Lower leg skin (tissue), 4 donors: ENCODE results near the gene C1orf198. TPM values are rescaled to one million over a fixed set of nuclear protein-coding genes. Genes with fewer than 3 reads are reported as not detected.

Experiments
- DNase-seq, 2 donors: peaks; one replicate each; pipeline ENCODE4 v3.0.0-alpha.2; 2019; ENCODE audit warnings: low spot score in 2 of 2
- H3K4me3 ChIP-seq: fragments of 200-600 bp; sonication (generic); 2 replicates; pipeline ENCODE4 v1.5.1; 2017; ENCODE audit warnings: mild to moderate bottlenecking, low read depth; ENCODE audit not compliant: poor library complexity, severe bottlenecking
- CTCF ChIP-seq, 3 donors: fragments of 450-650 bp; IDR thresholded peaks; one replicate each; pipeline ENCODE4 v1.5.1; 2016; ENCODE audit warnings: antibody characterized with exemption in 3 of 3, mild to moderate bottlenecking in 3 of 3, moderate library complexity in 2 of 3
- POLR2A ChIP-seq, 2 donors: fragments of 450-650 bp; IDR thresholded peaks; one replicate each; pipeline ENCODE4 v1.6.1; 2016 to 2017; ENCODE audit warnings: antibody characterized with exemption in 2 of 2, mild to moderate bottlenecking in 1 of 2, moderate library complexity in 1 of 2
- WGBS, 2 donors: methylation state at CpG; one replicate each; pipeline ENCODE4 v1.1.5; 2018; 5-methylcytosine and 5-hydroxymethylcytosine counted together
- intact Hi-C: fragments of 100-400 bp; cut with DNase I; formaldehyde crosslinking; loops from one replicate; pipeline ENCODE4 v1.15.0; 2023; ENCODE audit warnings: low total_unique reads
- total RNA-seq, 4 donors: library from RNA; depleted of rRNA; stranded (reverse); fragments of >200 nt; gene quantifications; one replicate each; pipeline ENCODE4 v1.1.0, GENCODE V29; 2016

Gene C1orf198
- total RNA-seq, 4 donors from 2014 or later = 71.1 to 80.1 (median 73.3) TPM

DNA sequence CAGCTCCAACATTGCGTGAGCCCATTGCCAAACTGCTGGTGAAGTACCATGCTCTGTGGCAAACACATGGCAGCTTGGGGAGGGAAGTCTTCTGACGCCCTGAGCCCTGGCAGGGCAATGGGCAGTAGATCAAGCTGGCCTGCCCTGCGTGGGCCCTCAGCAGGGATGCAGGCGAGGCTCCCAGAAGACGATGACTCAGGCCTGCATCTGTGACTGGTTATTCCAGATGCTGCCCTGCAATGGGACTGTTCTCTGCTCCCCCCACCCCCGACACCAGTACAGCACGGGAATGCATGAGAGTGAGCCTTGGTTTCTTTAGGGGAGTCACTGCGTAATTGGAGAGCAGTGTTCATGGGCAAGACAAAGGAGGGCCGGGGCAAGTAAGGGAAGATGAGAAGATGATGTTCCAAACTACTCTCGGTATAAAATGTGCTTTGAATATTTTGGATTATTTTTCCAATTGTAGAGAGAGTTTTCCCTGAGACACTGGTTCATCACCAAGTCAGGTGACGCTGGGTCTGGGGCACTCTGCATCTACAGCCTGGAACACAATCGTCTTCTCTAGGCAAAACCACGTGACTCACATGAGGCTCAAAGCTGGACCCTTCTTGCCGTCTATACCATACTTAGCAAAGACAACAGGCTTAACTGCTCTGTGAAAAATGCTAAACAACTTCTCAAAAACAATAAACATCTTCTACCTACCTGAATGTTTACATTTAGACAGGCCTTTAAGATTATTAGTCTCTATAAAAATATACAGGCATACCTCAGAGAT, 9.0 kb upstream of the C1orf198 start:
- WGBS, 2 donors = 61 to 70% methylated on average over 13 to 14 of the region's 14 CpGs
- no peak for DNase-seq
- H3K4me3 ChIP-seq = no peak overlapping the region
- no peak for TF ChIP-seq POLR2A (IDR thresholded peaks at IDR 0.05)
- no peak for TF ChIP-seq CTCF (IDR thresholded peaks at IDR 0.05)
- intact Hi-C loops = no loop called here

GRCh38 chr1:230876660-230877059, 8.3 kb upstream of the C1orf198 start:
- WGBS, 2 donors = 76 to 95% methylated on average over 6 of the region's 6 CpGs
- no peak overlapping the region for H3K4me3 ChIP-seq
- DNase-seq = no peak
- intact Hi-C loops = no loop called here
- TF ChIP-seq CTCF (IDR thresholded peaks at IDR 0.05) (no peak), POLR2A (IDR thresholded peaks at IDR 0.05) (no peak)

- no peak for TF ChIP-seq POLR2A (IDR thresholded peaks at IDR 0.05)
- no peak for TF ChIP-seq CTCF (IDR thresholded peaks at IDR 0.05)
- WGBS, 2 donors = 90 to 93% methylated on average over 8 of the region's 8 CpGs
Measured at GRCh38 chr1:230875370-230875769, 7.0 kb upstream of the C1orf198 start.

GRCh38 chr1:230870916-230871315, 2.6 kb upstream of the C1orf198 start:
- WGBS, 2 donors = 98 to 100% methylated on average over 4 of the region's 4 CpGs
- no peak for TF ChIP-seq POLR2A (IDR thresholded peaks at IDR 0.05)
- no peak for TF ChIP-seq CTCF (IDR thresholded peaks at IDR 0.05)
- DNase-seq = no peak
- intact Hi-C loops = no loop called here
- H3K4me3 ChIP-seq = no peak overlapping the region

More at GRCh38 chr1:230875370-230875769, 7.0 kb upstream of the C1orf198 start:
- no peak overlapping the region for H3K4me3 ChIP-seq
- intact Hi-C loops = no loop called here
- DNase-seq = no peak

DNA sequence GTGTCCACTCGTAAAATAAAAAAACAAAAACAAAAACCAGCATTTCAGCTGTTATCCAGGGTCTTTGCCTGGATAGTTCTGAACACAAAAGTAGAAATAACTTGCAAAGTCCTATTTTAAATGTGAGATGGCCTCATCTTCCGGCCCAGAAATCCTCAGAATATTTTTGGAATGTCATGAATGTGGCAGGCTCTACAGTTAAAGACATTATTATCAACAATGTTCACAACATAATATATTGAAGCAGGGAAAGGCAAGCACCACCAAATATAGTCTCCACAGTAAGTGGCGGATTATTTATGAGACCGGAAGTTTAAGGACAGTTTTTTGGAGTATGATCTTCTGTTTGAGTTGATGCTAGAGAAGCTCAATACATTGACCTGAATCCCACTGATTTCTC, 1.2 kb upstream of the C1orf198 start:
- WGBS, 2 donors = 74 to 78% methylated on average over 4 of the region's 4 CpGs
- no peak for DNase-seq
- TF ChIP-seq CTCF (IDR thresholded peaks at IDR 0.05) (no peak), POLR2A (IDR thresholded peaks at IDR 0.05) (no peak)
- H3K4me3 ChIP-seq = no peak overlapping the region
- intact Hi-C loops = no loop called here
